IPS DF 6.9 (cell line): ENCODE data around the gene ADGRA1.

ENCODE experiments used
- DNase-seq: peaks from one replicate; pipeline ENCODE4 v3.0.0-alpha.2; 2013; ENCODE audit warnings: low read depth, low spot score
- H3K27ac ChIP-seq: one replicate; pipeline ENCODE4 v1.5.1; 2013; ENCODE audit warnings: low read length, control low read depth
- H3K27me3 ChIP-seq: 2 replicates; pipeline ENCODE4 v1.6.1; 2013; ENCODE audit warnings: mild to moderate bottlenecking, low read length; ENCODE audit not compliant: control insufficient read depth, insufficient read depth
- H3K36me3 ChIP-seq: 2 replicates; pipeline ENCODE4 v1.6.1; 2013; ENCODE audit warnings: low read length; ENCODE audit not compliant: control insufficient read depth, insufficient read depth
- H3K4me1 ChIP-seq: 2 replicates; pipeline ENCODE4 v1.6.1; 2013; ENCODE audit warnings: low read length; ENCODE audit not compliant: control insufficient read depth, insufficient read depth
- H3K4me3 ChIP-seq: 2 replicates; pipeline ENCODE4 v1.5.1; 2013; ENCODE audit warnings: mild to moderate bottlenecking, low read length
- H3K9me3 ChIP-seq: 2 replicates; pipeline ENCODE4 v1.6.1; 2013; ENCODE audit warnings: low read length, inconsistent platforms; ENCODE audit not compliant: control insufficient read depth, insufficient read depth
- WGBS: extraction: QIAGEN DNeasy Blood & Tissue Kit; methylation state at CpG from one replicate; pipeline ENCODE4 v1.1.7; 2013; ENCODE audit warnings: mixed read lengths, missing lambda C conversion rate; ENCODE audit not compliant: insufficient read length, insufficient coverage; 5-methylcytosine and 5-hydroxymethylcytosine counted together

Gene ADGRA1

DNA sequence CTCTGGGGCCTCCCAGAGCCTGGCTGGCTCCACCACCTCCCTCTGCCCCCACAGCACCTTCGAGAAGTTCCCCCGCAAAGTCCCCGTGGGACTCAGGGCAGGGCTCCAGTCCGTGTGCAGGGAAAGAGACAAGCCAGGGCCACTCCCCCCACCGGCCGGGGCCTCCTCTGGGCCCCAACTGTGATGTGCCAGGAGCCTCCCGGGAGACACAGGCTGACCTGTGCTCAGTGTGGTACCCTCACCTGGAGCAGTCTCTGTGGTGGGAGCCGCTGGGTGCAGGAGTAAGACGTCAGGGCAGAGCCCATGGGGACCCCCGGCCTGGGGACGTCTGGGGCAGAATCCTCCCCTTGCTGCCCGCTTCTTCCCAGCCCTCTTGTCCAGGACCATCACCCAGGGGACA, 1.5 kb upstream of the ADGRA1 start:
- no CpG with 5 or more reads among the region's 12 CpGs for WGBS
- no peak for DNase-seq
- no peak overlapping the region for H3K27ac ChIP-seq
- no peak overlapping the region for H3K4me3 ChIP-seq
- peaks cover 16% of the 10 kb centered on the region for H3K27me3 ChIP-seq
- no peaks in the 10 kb centered on the region for H3K9me3 ChIP-seq
- no peaks in the 10 kb centered on the region; the same call in 1 of the 2 replicates for H3K4me1 ChIP-seq
- no peaks in the 10 kb centered on the region; the same call in 1 of the 2 replicates for H3K36me3 ChIP-seq

DNA sequence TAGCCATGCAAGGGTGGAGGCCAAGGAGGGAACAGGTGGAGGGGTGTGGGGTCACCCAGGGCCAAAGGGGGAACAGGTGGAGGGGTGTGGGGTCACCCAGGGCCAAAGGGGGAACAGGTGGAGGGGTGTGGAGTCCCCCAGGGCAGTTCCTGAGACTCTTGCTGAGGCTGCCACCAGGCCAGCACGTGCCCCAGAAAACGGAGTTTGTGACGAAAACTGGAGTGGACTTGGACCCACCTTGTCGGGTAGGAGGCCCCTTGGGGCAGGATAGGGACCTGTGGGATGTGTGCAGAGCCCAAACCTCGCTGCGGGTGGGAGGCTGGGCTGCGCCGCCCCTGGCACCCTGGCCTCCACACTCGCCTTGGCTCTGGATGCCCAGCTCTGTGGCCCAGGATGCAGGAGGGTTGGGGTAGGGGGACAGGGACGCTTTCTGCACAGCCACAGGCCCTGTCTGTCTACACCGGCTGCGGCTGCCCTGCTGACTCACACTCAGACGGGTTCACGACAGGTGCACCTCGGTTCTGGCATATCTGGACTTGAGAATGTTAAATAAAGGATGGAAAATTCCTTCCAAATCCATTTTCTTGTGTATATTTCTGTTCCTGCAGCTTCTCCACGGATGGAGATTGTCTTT, 562 bp upstream of the ADGRA1 start:
- DNase-seq: no peak
- Histone ChIP-seq H3K27me3 (peaks cover 16% of the 10 kb centered on the region), H3K4me3 (no peak overlapping the region), H3K4me1 (no peaks in the 10 kb centered on the region; the same call in 1 of the 2 replicates), H3K27ac (no peak overlapping the region), H3K9me3 (no peaks in the 10 kb centered on the region), H3K36me3 (no peaks in the 10 kb centered on the region; the same call in 1 of the 2 replicates)
- WGBS: no CpG with 5 or more reads among the region's 16 CpGs

DNA sequence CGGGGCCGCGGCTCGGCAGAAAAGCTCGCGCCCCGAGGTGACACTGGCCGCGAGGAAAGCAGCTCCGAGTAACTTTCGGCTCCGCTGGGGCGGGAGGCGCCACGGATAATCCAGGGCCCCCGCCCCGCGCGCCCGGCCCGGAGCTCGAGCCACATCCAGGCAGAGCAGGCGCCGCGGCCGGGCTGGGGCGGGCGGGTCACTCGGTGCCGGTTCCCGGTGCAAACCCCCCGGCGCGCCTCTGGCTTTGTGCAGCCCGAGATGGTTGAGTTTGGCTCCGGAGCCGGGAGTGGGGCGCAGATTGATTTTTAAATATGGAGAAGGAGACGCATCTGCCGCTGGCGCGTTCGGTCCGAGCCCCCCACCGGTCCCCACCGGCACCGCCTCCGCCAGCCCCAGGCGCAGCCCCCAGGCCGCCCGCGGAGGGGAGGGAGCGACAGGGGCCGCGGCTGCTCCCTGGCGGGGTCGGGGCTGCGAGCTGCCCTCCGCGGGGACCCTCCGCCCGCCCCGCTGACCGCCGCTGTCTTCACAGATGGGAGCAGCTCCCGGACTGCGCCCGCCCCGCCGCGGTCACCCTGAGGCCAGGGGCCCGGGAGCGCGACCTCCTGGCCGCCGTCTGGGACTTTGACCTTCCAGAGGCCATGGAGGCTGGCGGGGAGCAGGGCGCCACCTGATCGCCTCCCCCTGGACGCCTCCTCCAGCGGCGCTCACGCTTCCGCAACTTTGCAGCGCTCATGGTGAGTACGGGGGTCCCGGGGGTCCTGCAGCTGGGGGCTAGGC, 643 bp downstream of the ADGRA1 start:
- H3K4me3 ChIP-seq: peak overlapping the region; percentile 47

DNA sequence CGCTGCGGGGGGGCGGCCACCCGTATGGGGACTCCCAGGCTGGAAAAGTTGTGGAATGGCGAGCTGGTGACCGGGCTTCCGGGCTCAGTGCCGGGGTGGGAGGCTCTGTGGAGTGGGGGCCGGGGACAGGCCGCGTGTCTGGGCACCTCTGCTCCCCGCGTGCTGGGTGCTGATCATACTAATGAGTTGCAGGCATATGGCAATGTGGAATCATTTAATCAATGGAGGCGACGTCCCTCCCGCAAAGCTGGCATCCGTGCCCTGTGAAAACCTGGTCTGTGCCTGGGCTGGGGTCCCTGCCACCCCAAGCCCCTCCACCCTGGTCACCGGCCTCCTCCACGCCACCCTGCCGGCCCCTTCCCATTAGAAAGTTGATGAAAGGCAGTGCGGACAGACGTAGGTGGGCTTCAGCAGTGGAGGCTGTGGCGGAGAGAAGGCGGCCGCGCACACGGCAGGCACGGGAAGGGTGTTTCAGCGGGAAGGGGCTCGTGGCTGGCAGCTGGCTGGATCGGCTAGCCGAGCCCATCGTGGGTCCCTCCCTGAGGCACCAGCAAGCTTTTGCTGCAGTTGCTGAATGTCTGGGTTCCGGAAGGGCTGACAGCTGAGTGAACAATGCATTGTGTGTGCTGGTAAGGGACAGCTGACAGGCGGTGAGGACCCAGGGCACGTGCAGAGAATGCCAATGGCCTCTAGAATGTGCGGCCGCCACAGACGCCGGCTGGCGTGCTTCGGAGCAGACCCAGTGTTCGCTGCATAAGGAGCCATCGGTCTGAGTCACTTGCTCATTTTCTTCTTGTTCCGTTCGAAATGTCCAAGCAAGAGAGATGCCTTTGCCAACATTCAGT, 1.5 kb downstream of the ADGRA1 start:
- WGBS: no CpG with 5 or more reads among the region's 46 CpGs
- DNase-seq: no peak
- H3K4me3 ChIP-seq: no peak overlapping the region
- no peak overlapping the region for H3K27ac ChIP-seq
- no peaks in the 10 kb centered on the region for H3K9me3 ChIP-seq
- no peaks in the 10 kb centered on the region; the same call in 1 of the 2 replicates for H3K36me3 ChIP-seq
- no peaks in the 10 kb centered on the region; the same call in 1 of the 2 replicates for H3K4me1 ChIP-seq
- H3K27me3 ChIP-seq: peaks cover 16% of the 10 kb centered on the region

More for the DNA sequence above, 643 bp downstream of the ADGRA1 start:
- Histone ChIP-seq H3K4me1 (no peaks in the 10 kb centered on the region; the same call in 1 of the 2 replicates), H3K27ac (no peak overlapping the region), H3K27me3 (peaks cover 16% of the 10 kb centered on the region), H3K9me3 (no peaks in the 10 kb centered on the region), H3K36me3 (no peaks in the 10 kb centered on the region; the same call in 1 of the 2 replicates)
- WGBS: no CpG with 5 or more reads among the region's 87 CpGs
- DNase-seq: no peak

DNA sequence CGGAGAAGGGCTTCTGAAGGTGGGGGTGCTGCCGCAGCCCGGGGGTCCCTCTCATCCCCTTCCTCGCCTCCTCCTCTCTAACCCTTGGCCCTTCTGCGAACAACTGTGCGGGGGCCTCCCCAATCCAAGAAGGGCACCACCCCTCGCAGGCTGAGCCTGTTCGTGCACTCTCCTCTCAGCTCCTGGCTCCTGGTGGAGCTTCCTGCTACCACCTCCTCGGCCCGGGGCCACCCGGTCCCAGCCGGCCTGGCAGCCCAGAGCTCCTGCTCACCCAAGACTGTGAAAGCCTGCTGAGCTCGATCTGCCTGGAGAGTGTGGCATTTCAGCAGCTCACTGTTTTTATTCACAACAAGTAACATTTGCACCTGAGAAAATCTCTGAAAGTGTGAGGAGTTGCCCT, 2.4 kb downstream of the ADGRA1 start:
- H3K4me1 ChIP-seq: no peaks in the 10 kb centered on the region; the same call in 1 of the 2 replicates
- WGBS: no CpG with 5 or more reads among the region's 13 CpGs
- no peak overlapping the region for H3K4me3 ChIP-seq
- no peak for DNase-seq
- H3K27ac ChIP-seq: no peak overlapping the region
- no peaks in the 10 kb centered on the region; the same call in 1 of the 2 replicates for H3K36me3 ChIP-seq
- H3K9me3 ChIP-seq: no peaks in the 10 kb centered on the region
- H3K27me3 ChIP-seq: peaks cover 16% of the 10 kb centered on the region

DNA sequence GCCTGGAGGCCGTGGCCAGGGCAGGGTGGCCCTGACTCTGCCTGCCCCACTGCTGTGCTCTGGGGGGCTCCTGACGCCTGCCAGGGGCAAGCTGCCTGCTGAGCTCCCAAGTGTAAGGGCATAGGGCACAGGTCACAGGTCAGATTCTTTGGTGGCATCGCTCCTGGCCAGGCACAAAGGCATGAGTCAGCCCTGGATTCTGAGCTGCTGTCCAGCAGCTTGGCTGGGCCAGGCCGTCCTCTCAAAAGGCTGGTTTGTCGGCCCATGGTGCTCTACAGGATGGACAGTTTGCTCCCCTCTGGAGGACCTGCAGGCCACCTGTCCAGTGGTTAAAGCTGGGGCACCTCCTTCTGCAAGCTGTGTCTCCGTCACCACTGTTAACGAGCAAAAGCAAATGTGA, 2.9 kb downstream of the ADGRA1 start:
- Histone ChIP-seq H3K4me3 (no peak overlapping the region), H3K27me3 (peaks cover 16% of the 10 kb centered on the region), H3K9me3 (no peaks in the 10 kb centered on the region), H3K36me3 (no peaks in the 10 kb centered on the region; the same call in 1 of the 2 replicates), H3K4me1 (no peaks in the 10 kb centered on the region; the same call in 1 of the 2 replicates), H3K27ac (no peak overlapping the region)
- WGBS: no CpG with 5 or more reads among the region's 7 CpGs
- DNase-seq: no peak

DNA sequence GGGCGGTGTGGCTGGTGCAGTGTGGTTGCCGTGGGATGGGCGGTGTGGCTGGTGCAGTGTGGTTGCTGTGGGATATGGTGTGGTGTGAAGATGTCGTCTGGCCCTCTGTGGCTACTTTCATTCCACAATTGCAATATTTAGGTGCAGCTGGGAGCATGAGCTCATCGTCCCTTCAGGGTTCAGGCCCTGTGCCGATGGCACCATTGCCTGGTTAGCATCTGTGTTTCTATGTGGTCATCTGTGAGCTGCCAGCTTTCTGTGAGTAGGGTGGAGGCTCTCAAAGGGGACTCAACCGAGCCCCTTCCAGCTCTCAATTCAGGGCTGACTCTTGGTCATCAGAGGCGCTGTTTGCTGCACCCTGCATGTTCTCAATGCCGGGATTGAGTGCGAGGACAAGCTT, 3.6 kb downstream of the ADGRA1 start:
- Histone ChIP-seq H3K27me3 (peaks cover 16% of the 10 kb centered on the region), H3K9me3 (no peaks in the 10 kb centered on the region), H3K4me1 (no peaks in the 10 kb centered on the region; the same call in 1 of the 2 replicates), H3K4me3 (no peak overlapping the region), H3K27ac (no peak overlapping the region), H3K36me3 (no peaks in the 10 kb centered on the region; the same call in 1 of the 2 replicates)
- WGBS: no CpG with 5 or more reads among the region's 10 CpGs
- no peak for DNase-seq

DNA sequence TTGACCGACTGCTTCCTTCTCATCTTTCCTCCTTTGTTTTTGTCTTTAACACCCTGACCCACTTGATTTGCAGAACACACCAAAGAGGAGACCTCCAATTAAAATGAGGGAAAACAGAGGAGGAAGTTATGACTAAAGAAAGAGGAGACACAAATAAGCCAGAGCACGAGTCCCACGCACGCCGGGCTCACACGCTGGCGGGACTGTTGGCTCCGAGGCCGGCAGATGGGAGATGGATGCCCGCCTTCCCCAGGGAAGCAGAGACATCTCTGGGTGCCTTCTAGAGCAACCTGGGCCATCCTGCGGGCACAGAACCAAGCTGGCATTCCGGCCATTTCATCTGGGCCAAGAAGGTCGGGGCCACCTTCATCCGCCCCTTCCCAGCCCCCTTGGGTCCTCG, 5.6 kb downstream of the ADGRA1 start:
- H3K27ac ChIP-seq: no peak overlapping the region
- DNase-seq: no peak
- WGBS: no CpG with 5 or more reads among the region's 15 CpGs
- no peaks in the 10 kb centered on the region for H3K36me3 ChIP-seq
- H3K9me3 ChIP-seq: no peaks in the 10 kb centered on the region
- no peak overlapping the region for H3K4me3 ChIP-seq
- no peaks in the 10 kb centered on the region for H3K4me1 ChIP-seq
- H3K27me3 ChIP-seq: peaks cover 9% of the 10 kb centered on the region

DNA sequence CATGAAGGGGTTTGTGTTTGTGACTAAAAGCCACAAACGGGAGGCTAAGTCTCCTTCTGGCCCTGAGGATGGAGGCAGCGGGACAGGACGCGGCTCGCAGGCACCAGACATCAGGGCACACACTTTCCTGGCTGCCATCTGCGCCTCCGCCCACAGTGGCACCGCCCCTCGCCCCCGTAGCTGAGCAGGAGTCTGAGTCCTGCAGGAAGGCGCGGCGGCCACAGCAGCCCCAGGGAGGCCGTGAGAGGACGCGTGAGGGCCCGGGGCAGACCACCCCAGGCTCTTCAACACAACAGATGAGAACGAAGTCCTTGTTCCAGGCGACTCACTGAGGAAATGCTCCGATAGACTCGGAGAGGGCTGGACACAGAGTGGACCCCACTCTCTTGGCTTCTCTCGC, 6.6 kb downstream of the ADGRA1 start:
- Histone ChIP-seq H3K27ac (no peak overlapping the region), H3K4me3 (no peak overlapping the region), H3K36me3 (no peaks in the 10 kb centered on the region), H3K9me3 (no peaks in the 10 kb centered on the region), H3K27me3 (peaks cover 4% of the 10 kb centered on the region), H3K4me1 (no peaks in the 10 kb centered on the region)
- WGBS: no CpG with 5 or more reads among the region's 22 CpGs
- DNase-seq: no peak

DNA sequence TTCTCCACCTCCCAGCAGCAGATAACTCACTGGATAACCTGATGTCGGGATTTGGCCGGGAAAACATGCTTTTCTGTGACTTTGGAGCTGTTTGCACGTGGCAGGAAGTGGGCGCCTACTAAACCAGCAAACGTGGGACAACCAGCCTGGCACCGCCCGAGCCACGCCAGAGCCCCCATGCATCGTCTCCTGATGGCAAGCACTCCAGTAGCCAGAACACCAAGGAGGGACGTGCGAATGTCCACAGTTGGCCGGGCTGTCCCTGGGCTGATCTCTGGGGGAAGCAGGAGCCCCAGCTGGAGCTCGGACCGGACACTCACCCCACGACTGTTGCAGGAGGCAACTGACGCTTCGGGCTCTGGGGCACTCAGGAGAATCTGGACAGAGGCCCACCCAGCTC, 7.1 kb downstream of the ADGRA1 start:
- H3K4me1 ChIP-seq: no peaks in the 10 kb centered on the region
- DNase-seq: no peak
- H3K4me3 ChIP-seq: no peak overlapping the region
- H3K27ac ChIP-seq: no peak overlapping the region
- WGBS: no CpG with 5 or more reads among the region's 17 CpGs
- no peaks in the 10 kb centered on the region for H3K36me3 ChIP-seq
- no peaks in the 10 kb centered on the region for H3K9me3 ChIP-seq
- H3K27me3 ChIP-seq: no peaks in the 10 kb centered on the region; the same call in 1 of the 2 replicates
